ENCODE measurements around the gene FYN.

- TF ChIP-seq POLR2A (IDR thresholded peaks at IDR 0.05) (no peak), CTCF (IDR thresholded peaks at IDR 0.05) (no peak)
Observed at GRCh38 chr6:111714416-111715270, 158.6 kb downstream of the FYN start.
